Measurements from ENCODE around the gene NDUFS1.
"Not testable (repeated sequence)": the region's sequence is repeated elsewhere in the genome, so short reads cannot be mapped to it uniquely, and the experiment has no call there.

Gene NDUFS1

GRCh38 chr2:206079699-206080465, 79.4 kb downstream of the NDUFS1 start:
- no peak for DNase-seq (ENCODE audit: extremely low read depth, low read depth)
- H3K4me3 ChIP-seq (replicated peaks; ENCODE audit: low read depth, low read length), result no peak overlapping the region
- TF ChIP-seq CTCF (IDR thresholded peaks at IDR 0.05; ENCODE audit: low read depth, low read length, missing control alignments), result no peak

- DNase-seq (ENCODE audit: extremely low read depth, low read depth); H3K4me3 ChIP-seq (replicated peaks; ENCODE audit: low read depth, low read length): not testable (repeated sequence)
Observed at GRCh38 chr2:206077879-206078278, 81.4 kb downstream of the NDUFS1 start.

- no peak for DNase-seq (ENCODE audit: extremely low read depth, low read depth)
- no peak overlapping the region for H3K4me3 ChIP-seq (replicated peaks; ENCODE audit: low read depth, low read length)
- TF ChIP-seq CTCF (IDR thresholded peaks at IDR 0.05; ENCODE audit: low read depth, low read length, missing control alignments), result no peak
Observed at GRCh38 chr2:206075113-206075512, 84.1 kb downstream of the NDUFS1 start.

- H3K4me3 ChIP-seq (replicated peaks; ENCODE audit: low read depth, low read length), result no peak overlapping the region
- TF ChIP-seq CTCF (IDR thresholded peaks at IDR 0.05; ENCODE audit: low read depth, low read length, missing control alignments), result no peak
- no peak for DNase-seq (ENCODE audit: extremely low read depth, low read depth)
Observed at GRCh38 chr2:206071807-206072206, 87.4 kb downstream of the NDUFS1 start.

- no peak for DNase-seq (ENCODE audit: extremely low read depth, low read depth)
- no peak overlapping the region for H3K4me3 ChIP-seq (replicated peaks; ENCODE audit: low read depth, low read length)
- TF ChIP-seq CTCF (IDR thresholded peaks at IDR 0.05; ENCODE audit: low read depth, low read length, missing control alignments), result no peak
Observed at GRCh38 chr2:206069417-206069816, 89.8 kb downstream of the NDUFS1 start.

GRCh38 chr2:206068207-206068606, 91.0 kb downstream of the NDUFS1 start:
- no peak for TF ChIP-seq CTCF (IDR thresholded peaks at IDR 0.05; ENCODE audit: low read depth, low read length, missing control alignments)

More at GRCh38 chr2:206068207-206068606, 91.0 kb downstream of the NDUFS1 start:
- no peak overlapping the region for H3K4me3 ChIP-seq (replicated peaks; ENCODE audit: low read depth, low read length)
- no peak for DNase-seq (ENCODE audit: extremely low read depth, low read depth)
